Brain microvascular endothelial cell (primary cell): ENCODE data around the gene MGST2.

Experiments used
- DNase-seq: peaks from one replicate; pipeline ENCODE4 v3.0.0-alpha.2; 2020
- H3K27ac ChIP-seq: fragments of 250-450 bp; sonication (Bioruptor Pico); 2 replicates; pipeline ENCODE4 v1.5.1; 2020; ENCODE audit warnings: mild to moderate bottlenecking, moderate library complexity
- H3K27me3 ChIP-seq: fragments of 250-450 bp; sonication (Bioruptor Pico); replicated peaks from 2 replicates; pipeline ENCODE4 v1.5.1; 2020; ENCODE audit warnings: mild to moderate bottlenecking
- H3K36me3 ChIP-seq: fragments of 250-450 bp; sonication (Bioruptor Pico); replicated peaks from 2 replicates; pipeline ENCODE4 v1.5.1; 2020; ENCODE audit warnings: mild to moderate bottlenecking
- H3K4me3 ChIP-seq: 2 replicates; pipeline ENCODE4 v1.5.1; 2011; ENCODE audit warnings: low read depth, mild to moderate bottlenecking, control low read depth, low read length, moderate library complexity
- in situ Hi-C: cut with HindIII; loops from 2 replicates; pipeline ENCODE4 v1.10.0; 2017; ENCODE audit warnings: low sequenced_read_pairs, low pct_ligation_motif_present
- TF ChIP-seq, protein P1 (sequence below): IDR thresholded peaks from 2 replicates; pipeline ENCODE4 v1.5.1; 2011; ENCODE audit warnings: low read depth, mild to moderate bottlenecking, moderate library complexity, low read length, control low read depth, inconsistent platforms; ENCODE audit errors: missing control alignments

Gene MGST2

DNA sequence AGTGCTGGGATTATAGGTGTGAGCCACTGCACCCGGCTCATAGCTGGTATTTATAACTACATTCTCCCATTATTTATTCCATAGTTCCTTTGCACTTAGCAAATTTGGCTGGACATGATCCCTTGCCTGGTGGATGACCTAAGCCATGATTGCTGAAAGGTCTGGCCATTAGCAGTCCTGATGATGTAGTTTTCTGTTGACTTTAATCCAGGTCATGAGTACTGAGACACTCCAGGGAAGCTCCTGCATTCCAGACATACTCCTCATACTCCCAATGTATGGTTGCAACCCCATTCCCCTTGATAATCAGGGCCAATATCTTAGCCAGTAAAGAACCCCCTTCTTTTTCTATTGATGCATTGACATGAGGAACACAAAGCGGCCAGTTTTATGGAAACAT is 24.4 kb upstream of the MGST2 start:
- TF ChIP-seq, protein P1, sequence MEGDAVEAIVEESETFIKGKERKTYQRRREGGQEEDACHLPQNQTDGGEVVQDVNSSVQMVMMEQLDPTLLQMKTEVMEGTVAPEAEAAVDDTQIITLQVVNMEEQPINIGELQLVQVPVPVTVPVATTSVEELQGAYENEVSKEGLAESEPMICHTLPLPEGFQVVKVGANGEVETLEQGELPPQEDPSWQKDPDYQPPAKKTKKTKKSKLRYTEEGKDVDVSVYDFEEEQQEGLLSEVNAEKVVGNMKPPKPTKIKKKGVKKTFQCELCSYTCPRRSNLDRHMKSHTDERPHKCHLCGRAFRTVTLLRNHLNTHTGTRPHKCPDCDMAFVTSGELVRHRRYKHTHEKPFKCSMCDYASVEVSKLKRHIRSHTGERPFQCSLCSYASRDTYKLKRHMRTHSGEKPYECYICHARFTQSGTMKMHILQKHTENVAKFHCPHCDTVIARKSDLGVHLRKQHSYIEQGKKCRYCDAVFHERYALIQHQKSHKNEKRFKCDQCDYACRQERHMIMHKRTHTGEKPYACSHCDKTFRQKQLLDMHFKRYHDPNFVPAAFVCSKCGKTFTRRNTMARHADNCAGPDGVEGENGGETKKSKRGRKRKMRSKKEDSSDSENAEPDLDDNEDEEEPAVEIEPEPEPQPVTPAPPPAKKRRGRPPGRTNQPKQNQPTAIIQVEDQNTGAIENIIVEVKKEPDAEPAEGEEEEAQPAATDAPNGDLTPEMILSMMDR: no peak
- in situ Hi-C loops: no loop called here
- no peak overlapping the region for H3K4me3 ChIP-seq
- H3K36me3 ChIP-seq: no peaks in the 10 kb centered on the region
- DNase-seq: peak; percentile 39
- no peaks in the 10 kb centered on the region for H3K27me3 ChIP-seq
- no peak overlapping the region for H3K27ac ChIP-seq

DNA sequence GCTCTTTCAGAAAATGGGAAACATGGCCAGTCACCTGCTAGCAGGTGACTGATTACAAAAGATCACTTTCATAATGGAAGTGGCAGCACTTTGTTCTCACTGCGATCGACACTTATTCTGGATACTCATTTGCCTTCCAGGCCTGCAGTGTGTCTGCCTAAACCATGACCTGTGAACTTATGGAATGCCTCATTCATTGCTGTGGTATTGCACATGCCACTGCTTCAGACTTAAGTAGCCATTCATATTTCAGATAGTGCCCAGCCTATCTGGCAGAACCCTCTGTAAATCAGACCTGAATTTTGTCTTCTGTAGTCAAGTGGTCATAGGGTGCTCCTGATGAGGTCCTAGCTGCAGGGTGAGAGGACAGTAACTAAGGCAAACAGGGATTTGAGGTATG is 23.3 kb upstream of the MGST2 start:
- no peaks in the 10 kb centered on the region for H3K27me3 ChIP-seq
- H3K4me3 ChIP-seq: no peak overlapping the region
- no peaks in the 10 kb centered on the region for H3K36me3 ChIP-seq
- peak; percentile 76 for DNase-seq
- TF ChIP-seq, protein P1: no peak
- in situ Hi-C loops: no loop called here
- no peak overlapping the region for H3K27ac ChIP-seq

DNA sequence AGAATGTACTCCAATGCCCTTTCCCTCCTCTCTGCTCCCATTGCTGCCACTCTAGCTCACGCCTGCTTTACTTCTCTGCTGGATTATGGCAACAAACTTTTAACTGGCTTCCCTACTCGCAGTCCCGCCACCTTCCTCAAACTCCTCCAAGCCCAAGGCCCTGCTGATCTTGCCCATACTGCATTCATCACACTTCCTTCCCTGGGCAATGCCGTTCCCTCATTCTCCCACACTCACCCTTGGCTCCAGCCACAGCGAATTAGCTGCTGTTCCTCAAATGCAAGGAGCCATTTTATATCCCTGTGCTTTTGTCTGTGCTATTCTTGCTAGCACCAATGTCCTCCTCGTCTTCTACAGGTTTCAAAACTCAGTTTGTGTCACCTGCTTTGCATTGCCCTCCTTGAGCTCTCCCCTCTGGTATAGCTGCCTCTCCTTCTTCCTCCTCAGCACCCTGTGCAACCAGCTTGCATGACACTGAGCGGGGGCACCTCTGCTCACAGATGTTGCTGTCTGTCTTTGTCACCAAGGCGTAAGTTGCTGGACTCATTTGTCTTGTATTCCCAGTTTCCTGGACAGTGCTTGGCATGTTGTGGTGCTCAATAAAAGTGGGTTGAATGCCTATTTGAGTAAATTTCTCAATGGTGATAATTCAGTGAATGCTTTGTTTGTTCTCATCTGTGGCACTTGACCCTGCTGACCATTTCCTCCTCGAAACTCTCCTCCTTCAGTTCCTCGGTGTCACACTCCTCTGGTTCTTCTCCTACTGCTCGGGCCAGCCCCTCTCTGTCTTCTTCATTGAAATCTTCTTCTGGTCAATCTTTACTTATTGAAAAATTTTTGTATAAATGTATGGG is 22.4 kb upstream of the MGST2 start:
- in situ Hi-C loops: no loop called here
- Histone ChIP-seq H3K36me3 (no peaks in the 10 kb centered on the region), H3K27me3 (no peaks in the 10 kb centered on the region), H3K4me3 (no peak overlapping the region), H3K27ac (no peak overlapping the region)
- DNase-seq: no peak
- TF ChIP-seq, protein P1: no peak

DNA sequence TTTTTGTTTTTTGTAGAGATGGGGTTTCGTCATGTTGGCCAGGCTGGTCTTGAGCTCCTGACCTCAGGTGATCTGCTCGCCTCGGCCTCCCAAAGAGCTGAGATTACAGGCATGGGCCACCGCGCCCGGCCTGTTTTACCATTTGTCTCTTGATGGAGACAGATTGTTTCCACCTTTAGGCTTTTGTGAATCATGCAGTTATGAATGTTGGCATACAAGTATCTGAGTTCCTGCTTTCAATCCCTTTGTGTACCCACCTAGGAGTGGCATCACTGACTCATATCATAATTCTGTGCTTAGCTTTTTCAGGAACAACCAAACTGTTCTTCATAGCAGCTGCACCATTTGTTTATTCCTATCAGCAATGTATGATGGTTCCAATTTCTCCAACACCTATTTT is 20.2 kb upstream of the MGST2 start:
- Histone ChIP-seq H3K27ac (no peak overlapping the region), H3K27me3 (no peaks in the 10 kb centered on the region), H3K4me3 (no peak overlapping the region), H3K36me3 (no peaks in the 10 kb centered on the region)
- DNase-seq: no peak
- in situ Hi-C loops: no loop called here
- TF ChIP-seq, protein P1: no peak

DNA sequence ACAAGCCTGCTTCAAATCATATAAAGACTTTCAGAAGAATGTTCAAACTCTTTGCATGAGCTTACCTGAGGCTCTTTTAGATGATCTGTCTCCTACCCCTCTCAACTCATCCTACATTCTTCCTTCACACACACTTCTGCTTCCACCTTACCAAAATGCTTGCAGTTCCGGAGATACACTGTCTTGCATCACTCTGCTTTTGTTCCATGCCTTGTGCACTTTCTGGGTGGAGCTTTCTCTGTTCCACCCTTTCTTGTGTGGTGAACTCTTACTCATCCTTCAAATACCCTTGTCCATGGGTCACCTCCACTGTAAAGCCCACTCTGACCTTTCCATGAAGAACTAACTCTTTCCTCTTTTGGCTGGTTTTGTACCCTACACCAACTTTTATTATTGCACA is 18.4 kb upstream of the MGST2 start:
- TF ChIP-seq, protein P1: no peak

DNA sequence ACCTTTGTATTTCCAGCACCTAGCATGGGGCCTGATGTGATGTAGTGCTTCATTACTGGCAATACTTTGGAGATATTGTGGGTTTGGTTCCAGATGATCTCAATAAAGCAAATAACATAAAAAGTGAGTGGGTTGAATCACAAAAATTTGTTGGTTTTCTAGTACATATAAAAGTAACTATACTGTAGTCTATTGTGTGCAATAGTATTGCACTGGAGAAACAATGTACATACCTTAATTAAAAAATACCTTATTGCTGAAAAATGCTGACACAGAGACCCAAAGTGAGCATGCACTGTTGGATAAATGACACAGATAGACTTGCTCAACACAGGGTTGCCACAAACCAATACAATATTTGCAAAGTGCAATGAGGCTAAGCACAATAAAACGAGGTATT is 17.7 kb upstream of the MGST2 start:
- no peak overlapping the region for H3K27ac ChIP-seq

More for the DNA sequence above, 18.4 kb upstream of the MGST2 start:
- in situ Hi-C loops: no loop called here
- Histone ChIP-seq H3K36me3 (no peaks in the 10 kb centered on the region), H3K4me3 (no peak overlapping the region), H3K27me3 (no peaks in the 10 kb centered on the region), H3K27ac (no peak overlapping the region)
- no peak for DNase-seq

More for the DNA sequence above, 17.7 kb upstream of the MGST2 start:
- H3K27me3 ChIP-seq: no peaks in the 10 kb centered on the region
- DNase-seq: no peak
- in situ Hi-C loops: no loop called here
- no peaks in the 10 kb centered on the region for H3K36me3 ChIP-seq
- H3K4me3 ChIP-seq: no peak overlapping the region
- TF ChIP-seq, protein P1: no peak
